ENCODE data around the gene CSNK2A2.

CSNK2A2 gene

GRCh38 chr16:58198022-58198683, at the start of gene CSNK2A2:
Gene CSNK2A2 (minus strand): TSS chr16:58198106. CDS start chr16:58197736, 370 bp downstream.
- peak; percentile 99 for DNase-seq (ENCODE audit: low spot score)

DNA sequence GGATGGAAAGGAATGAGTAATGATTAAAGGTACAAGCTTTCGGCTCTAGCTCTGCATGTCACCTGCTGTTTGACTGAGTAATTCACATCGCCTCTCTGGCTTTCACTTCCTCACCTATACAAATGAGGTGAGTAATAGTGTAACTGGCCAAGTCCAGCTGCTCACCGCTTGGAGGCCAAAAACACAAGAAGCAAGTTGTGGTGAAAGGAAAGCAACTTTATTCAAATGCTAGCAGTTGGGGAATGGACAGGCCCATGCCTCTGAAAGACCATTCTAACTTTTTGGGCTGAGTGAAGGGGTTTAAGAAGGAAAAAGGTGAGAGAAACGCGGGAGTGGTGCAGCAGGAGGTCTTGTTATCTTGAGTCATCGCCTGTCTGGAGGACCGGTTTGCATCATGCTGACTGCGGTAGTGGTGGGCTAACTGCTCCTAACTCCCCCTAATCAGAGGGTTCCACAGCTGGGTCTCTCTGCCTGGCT, 45.7 kb upstream of the CSNK2A2 start:
- DNase-seq (ENCODE audit: low spot score), result no peak

- DNase-seq (ENCODE audit: low spot score), result no peak
These were observed 38.9 kb upstream of the CSNK2A2 start for GRCh38 chr16:58236831-58237230.

- peak; percentile 83 for DNase-seq (ENCODE audit: low spot score)
These were observed 38.4 kb upstream of the CSNK2A2 start for GRCh38 chr16:58236231-58236690.

DNA sequence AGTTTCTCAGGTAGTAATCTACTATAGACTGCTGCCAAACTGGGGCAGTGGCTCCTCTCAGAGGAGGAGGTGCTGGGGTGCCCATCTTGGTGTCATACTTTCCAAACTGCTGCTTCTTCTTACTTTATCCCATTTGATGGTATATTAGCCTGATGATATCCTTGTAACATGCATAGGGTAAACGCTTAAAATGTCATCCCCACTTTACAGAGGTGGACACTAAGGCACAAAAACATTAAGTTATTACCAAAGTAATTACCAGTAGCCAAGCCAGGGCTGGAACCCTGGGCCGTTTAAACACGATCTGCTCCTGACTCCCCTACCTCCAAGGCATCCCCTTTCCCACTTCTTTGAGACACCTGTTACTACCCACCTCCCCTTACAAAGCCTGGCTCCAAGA, 37.8 kb upstream of the CSNK2A2 start:
- no peak for DNase-seq (ENCODE audit: low spot score)

GRCh38 chr16:58234831-58235595, 37.1 kb upstream of the CSNK2A2 start:
- DNase-seq (ENCODE audit: low spot score), result no peak

GRCh38 chr16:58230259-58230658, 32.4 kb upstream of the CSNK2A2 start:
- no peak for DNase-seq (ENCODE audit: low spot score)

DNA sequence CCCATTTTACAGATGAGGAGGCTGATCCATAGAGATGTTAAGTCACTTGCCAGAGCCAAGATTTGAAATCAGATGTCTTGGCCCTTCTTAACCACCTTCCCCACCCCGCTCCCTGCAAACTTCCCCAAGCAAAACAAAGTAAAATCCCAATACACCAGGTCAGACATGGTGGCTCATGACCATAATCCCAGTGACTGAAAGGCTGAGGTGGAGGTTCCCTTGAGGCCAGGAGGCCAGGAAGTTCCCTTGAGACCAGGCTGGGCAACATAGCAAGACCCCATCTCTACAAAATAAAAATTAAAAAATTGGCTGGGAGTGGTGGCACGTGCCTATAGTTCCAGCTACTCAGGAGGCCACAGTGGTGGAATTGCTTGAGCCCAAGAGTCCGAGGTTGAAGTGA, 28.9 kb upstream of the CSNK2A2 start:
- no peak for DNase-seq (ENCODE audit: low spot score)

DNA sequence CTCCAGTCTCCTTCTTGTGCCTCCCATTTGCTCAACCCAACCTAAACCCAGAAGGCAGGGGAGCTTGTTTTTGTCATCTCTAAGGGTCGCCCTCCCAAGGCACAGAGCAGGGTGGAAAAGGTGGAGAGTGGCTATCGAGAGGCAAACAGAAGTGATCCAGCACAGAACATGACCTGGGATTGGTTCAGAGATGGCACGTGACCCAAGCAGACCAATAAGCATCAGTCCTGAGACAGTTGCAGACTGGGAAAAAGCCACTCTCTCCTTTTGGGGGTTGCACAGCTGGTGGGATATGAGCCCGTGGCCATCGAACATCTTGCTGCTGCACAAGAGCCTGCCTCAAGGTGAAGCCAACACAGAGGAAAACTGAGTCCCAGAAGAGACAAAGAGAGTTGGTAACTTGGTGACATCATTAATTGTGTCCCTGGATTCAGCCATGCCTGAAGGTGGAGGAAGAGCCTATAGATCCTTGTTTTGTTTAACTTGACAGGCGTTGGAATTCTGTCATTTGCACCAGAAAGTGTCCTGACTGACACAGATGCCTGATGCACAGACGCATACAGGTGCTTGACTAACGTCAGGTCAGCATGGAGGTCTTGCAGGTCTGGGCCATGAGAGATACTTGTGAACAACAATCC, 28.2 kb upstream of the CSNK2A2 start:
- DNase-seq (ENCODE audit: low spot score), result no peak

- DNase-seq (ENCODE audit: low spot score), result no peak
These were observed 24.8 kb upstream of the CSNK2A2 start for GRCh38 chr16:58222532-58223316.

GRCh38 chr16:58219432-58219831, 21.5 kb upstream of the CSNK2A2 start:
- DNase-seq (ENCODE audit: low spot score), result no peak

GRCh38 chr16:58218786-58219185, 20.9 kb upstream of the CSNK2A2 start:
- DNase-seq (ENCODE audit: low spot score), result no peak

DNA sequence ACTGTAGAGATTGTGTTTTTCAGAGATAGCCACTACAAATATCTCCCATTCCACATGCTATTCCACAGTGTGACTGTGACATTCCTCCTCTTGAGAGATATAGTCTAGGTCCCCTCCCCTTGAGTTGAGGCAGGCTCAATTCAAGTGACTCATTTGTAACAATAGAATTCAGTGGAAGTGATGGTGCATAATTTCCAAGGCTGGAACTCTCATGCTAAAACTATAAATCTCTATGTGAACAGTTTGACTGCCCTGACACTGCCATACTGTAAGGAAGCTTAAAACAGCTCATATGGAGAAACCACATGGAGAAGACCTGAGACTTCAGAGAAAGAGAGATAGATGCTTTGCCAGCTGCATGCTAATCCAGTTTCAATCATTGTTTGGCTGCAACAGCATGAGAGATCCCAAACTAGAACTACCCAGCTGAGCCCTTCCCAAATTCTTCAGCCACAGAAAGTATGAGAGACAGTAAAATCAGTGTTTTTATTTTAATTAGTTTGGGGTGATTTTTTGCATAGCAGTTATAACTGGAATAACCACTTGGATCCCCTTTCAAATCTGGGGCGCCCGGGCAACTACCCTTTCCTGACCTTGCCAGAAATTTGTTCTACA, 19.5 kb upstream of the CSNK2A2 start:
- no peak for DNase-seq (ENCODE audit: low spot score)

DNA sequence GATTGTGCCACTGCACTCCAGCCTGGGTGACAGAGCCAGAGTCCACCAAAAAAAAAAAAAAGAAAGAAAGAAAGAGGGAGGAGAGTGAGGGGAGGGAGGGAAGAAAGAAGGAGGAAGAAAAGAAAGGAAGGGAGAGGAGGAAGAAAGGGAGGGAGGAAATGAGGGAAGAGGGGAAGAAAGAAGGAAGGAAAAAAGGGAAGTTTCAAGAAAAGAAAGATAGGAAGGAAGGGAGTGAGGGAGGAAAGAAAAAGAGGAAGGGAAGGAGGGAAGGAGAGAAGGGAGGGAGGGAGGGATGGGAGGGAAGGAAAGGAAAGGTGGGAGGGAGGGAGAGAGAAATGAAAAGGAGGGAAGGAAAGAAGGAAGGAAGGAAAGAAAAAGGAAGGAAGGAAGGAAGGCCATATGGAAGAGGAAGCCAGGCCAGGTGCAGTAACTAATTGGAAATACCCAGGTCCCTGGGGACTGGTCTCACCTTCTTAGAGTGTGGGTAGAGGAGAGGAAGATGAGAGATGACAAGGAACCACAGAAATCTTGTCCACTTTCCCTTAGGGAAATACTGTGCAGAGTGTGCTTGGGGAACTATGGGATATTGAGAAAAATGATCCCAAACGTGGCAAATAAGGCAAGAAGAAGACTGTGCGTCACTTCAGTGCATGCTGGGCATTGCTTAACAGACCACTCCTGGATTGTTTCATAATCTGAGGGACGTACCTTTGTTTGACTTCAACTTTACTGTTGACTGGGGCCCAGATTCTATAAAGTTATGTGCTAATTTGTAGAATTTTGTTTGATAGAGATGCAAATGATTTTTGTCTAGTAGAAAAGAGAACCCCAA, 15.1 kb upstream of the CSNK2A2 start:
- DNase-seq (ENCODE audit: low spot score), result no peak

DNA sequence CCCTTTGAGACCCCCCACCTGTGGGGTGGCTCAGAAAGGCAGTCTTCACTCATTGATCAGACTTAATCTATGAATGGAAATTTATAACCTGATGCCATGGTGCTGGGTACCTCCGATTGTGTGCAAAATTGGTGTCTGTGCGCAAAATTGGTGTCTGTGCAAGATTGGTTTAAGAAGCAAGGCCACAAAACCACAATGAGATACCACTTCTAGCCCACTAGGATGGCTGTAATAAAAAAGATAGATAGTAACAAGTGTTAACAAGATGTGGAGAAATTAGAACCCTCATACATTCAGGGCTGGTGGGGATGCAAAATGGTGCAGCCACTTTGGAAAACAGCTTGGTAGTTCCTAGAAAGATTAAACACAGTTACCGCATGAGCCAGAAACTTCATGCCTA, 13.9 kb upstream of the CSNK2A2 start:
- DNase-seq (ENCODE audit: low spot score), result no peak

DNA sequence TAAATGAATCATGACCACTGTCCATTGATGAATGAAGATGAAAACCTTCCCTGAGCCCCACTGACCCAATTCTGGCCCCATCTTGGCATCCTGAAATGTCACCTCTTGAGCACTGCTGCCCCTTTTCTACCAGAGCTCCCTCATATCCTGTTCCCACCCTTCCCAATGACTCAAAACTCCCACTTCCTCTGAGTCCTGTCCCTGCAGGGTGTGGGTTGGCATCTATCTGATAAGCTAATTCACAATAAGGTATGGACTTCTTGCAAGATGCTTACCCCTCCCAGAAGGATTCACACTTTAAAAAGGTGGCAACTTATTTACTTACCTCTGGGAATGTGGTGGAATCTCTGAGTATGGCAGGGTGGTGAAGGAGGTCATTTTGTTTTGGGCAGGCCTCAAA, 13.3 kb upstream of the CSNK2A2 start:
- no peak for DNase-seq (ENCODE audit: low spot score)

GRCh38 chr16:58205276-58206036, 7.5 kb upstream of the CSNK2A2 start:
- DNase-seq (ENCODE audit: low spot score), result no peak

- no peak for DNase-seq (ENCODE audit: low spot score)
These were observed 3.3 kb upstream of the CSNK2A2 start for GRCh38 chr16:58201163-58201562.

DNA sequence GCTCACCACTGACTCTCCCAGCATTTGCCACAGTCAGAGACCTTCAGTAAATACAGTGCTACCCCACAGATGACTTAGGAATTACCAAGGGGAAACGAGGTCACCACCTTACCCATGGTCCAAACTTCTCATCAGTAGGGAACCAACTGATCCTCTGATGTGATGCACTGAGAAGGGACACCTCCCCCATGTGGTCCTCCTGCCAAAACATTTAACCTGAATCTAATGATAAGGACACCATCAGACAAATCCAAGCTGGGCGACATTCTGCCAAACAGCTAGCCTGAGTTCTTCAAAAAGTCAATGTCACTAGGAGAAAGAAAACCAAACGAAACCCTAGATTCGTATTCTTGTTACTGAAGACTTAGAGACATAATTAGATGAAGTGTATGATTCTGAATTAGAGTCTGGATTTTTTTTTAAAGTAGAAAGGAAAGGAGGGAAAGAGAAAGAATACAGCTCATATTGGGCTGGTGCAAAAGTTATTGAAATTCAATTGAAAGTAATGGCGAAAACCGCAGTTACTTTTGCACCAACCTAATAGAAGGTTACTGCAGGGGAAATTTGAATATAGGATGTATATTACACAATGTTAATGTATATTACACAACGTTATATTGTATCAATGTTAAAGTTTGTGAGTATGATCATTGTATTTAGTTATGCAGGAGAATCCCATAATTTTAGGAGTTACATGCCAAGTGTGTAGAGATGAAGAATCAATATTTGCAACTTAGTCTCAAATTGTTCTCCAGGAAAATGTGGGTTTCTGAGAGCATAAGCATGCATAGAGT, 2.3 kb upstream of the CSNK2A2 start:
- DNase-seq (ENCODE audit: low spot score), result no peak
